Naive thymus-derived CD8-positive, alpha-beta T cell (primary cell): Measurements from ENCODE around the gene ITGA7. TPM values are rescaled to one million over a fixed set of nuclear protein-coding genes. Genes with fewer than 3 reads are reported as not detected.

Experiments used
- ATAC-seq, 2 donors: fragments of 150-1000 bp; cut with Tn5 transposase in 1 of 2; sonication (Bioruptor Pico), chemical (Tn5 transposase) in 1 of 2; 1 replicate in 1 of 2; 2 replicates in 1 of 2; pipeline ENCODE4 v1.10.0; 2021; ENCODE audit warnings: mild to moderate bottlenecking in 2 of 2, moderate library complexity in 2 of 2
- POLR2A ChIA-PET: fragments of 350-600 bp; sonication (Branson Sonifier 250); formaldehyde crosslinking; loops from one replicate; lab custom pipeline; 2021; ENCODE audit warnings: antibody characterized with exemption; lab: Charles Lee
- DNase-seq, 10 donors: peaks; one replicate each; pipeline versions ENCODE4 v3.0.0 to v3.0.0-alpha.2; 2020 to 2022
- H3K27ac Mint-ChIP-seq, 10 donors: one replicate each; pipeline ENCODE4 v1.8.0; 2020 to 2022; ENCODE audit warnings: mild to moderate bottlenecking in 10 of 10, mixed read lengths in 10 of 10, moderate library complexity in 4 of 10, inconsistent platforms in 1 of 10
- H3K27me3 Mint-ChIP-seq, 5 donors: one replicate each; pipeline ENCODE4 v1.8.0; 2021 to 2022; ENCODE audit warnings: mixed read lengths in 5 of 5
- H3K36me3 Mint-ChIP-seq, 3 donors: one replicate each; pipeline ENCODE4 v1.8.0; 2020 to 2022; ENCODE audit warnings: mixed read lengths in 3 of 3, mild to moderate bottlenecking in 2 of 3, inconsistent platforms in 1 of 3
- H3K4me1 Mint-ChIP-seq, 4 donors: one replicate each; pipeline ENCODE4 v1.8.0; 2021 to 2022; ENCODE audit warnings: mixed read lengths in 4 of 4
- H3K4me3 Mint-ChIP-seq, 10 donors: one replicate each; pipeline ENCODE4 v1.8.0; 2020 to 2022; ENCODE audit warnings: mild to moderate bottlenecking in 10 of 10, mixed read lengths in 10 of 10, moderate library complexity in 6 of 10, inconsistent platforms in 1 of 10
- H3K9me3 Mint-ChIP-seq, 9 donors: one replicate each; pipeline ENCODE4 v1.8.0; 2020 to 2022; ENCODE audit warnings: mixed read lengths in 9 of 9, mild to moderate bottlenecking in 3 of 9, inconsistent platforms in 1 of 9, moderate library complexity in 1 of 9
- polyA plus RNA-seq, 3 donors: library from polyadenylated mRNA; unstranded; fragments of 300-500 nt; fragmentation: Illumina TruSeq; gene quantifications; one replicate each; pipeline ENCODE4 v1.2.3, GENCODE V29; 2021
- total RNA-seq, 8 experiments: library from RNA in 2 of 8; stranded (reverse) in 2 of 8; gene quantifications; one replicate each; pipeline ENCODE4 v1.2.3 and lab custom pipeline; 2021 to 2026

ITGA7 gene
- total and polyA plus RNA-seq, 5 experiments from 2014 or later, result 1.5 to 7.0 (median 3.4) TPM; not detected in 1

GRCh38 chr12:55715169-55715764, 7.6 kb upstream of the ITGA7 start:
- H3K4me3 Mint-ChIP-seq, result peak overlapping the region; percentile 86 to 97 (median 90)
- peaks cover 0 to 3% (median 0%) of the 10 kb centered on the region in 3 donors for H3K36me3 Mint-ChIP-seq
- ATAC-seq (no peak), DNase-seq (no peak)
- peaks cover 0 to 8% (median 0%) of the 10 kb centered on the region in 5 donors for H3K27me3 Mint-ChIP-seq
- H3K4me1 Mint-ChIP-seq, result peaks cover 12 to 34% (median 32%) of the 10 kb centered on the region in 4 donors
- POLR2A ChIA-PET, result interaction anchor here (0.9 to 2.2 kb wide), 9 partner anchors 10 to 259 kb away, joined by 3 to 19 read pairs (median 7); partner anchors contain the start of genes CD63, GDF11, ORMDL2 and PYM1
- H3K27ac Mint-ChIP-seq, result peak overlapping the region; percentile 93 to 99 (median 96)
- H3K9me3 Mint-ChIP-seq, result peaks cover 0 to 3% (median 0%) of the 10 kb centered on the region in 9 donors

- peaks cover 0 to 3% (median 0%) of the 10 kb centered on the region in 3 donors for H3K36me3 Mint-ChIP-seq
Observed at GRCh38 chr12:55713721-55714120, 6.0 kb upstream of the ITGA7 start.

GRCh38 chr12:55712700-55713415, 5.2 kb upstream of the ITGA7 start:
- Mint-ChIP-seq H3K4me3 (no peak overlapping the region), H3K9me3 (peaks cover 0 to 3% (median 0%) of the 10 kb centered on the region in 9 donors), H3K27me3 (peaks cover 5 to 20% (median 17%) of the 10 kb centered on the region in 5 donors), H3K27ac (no peak overlapping the region), H3K36me3 (peaks cover 0 to 3% (median 0%) of the 10 kb centered on the region in 3 donors), H3K4me1 (peaks cover 20 to 41% (median 39%) of the 10 kb centered on the region in 4 donors)
- no peak for ATAC-seq
- POLR2A ChIA-PET, result no interaction called here
- no peak for DNase-seq

More at GRCh38 chr12:55713721-55714120, 6.0 kb upstream of the ITGA7 start:
- Mint-ChIP-seq H3K9me3 (peaks cover 0 to 3% (median 0%) of the 10 kb centered on the region in 9 donors), H3K27me3 (peaks cover 5 to 13% (median 10%) of the 10 kb centered on the region in 5 donors), H3K4me3 (peak overlapping the region in 1 of 10 donors; percentile 33), H3K27ac (no peak overlapping the region), H3K4me1 (peaks cover 15 to 37% (median 35%) of the 10 kb centered on the region in 4 donors)
- ATAC-seq (no peak), DNase-seq (no peak)
- POLR2A ChIA-PET, result no interaction called here

GRCh38 chr12:55711786-55712553, 4.3 kb upstream of the ITGA7 start:
- ATAC-seq (no peak), DNase-seq (no peak)
- POLR2A ChIA-PET, result no interaction called here
- H3K9me3 Mint-ChIP-seq, result peaks cover 0 to 3% (median 0%) of the 10 kb centered on the region in 9 donors
- H3K27ac Mint-ChIP-seq, result peak overlapping the region in 2 of 10 donors; percentile 42 to 66
- H3K4me1 Mint-ChIP-seq, result peaks cover 21 to 36% (median 34%) of the 10 kb centered on the region in 4 donors
- no peak overlapping the region for H3K4me3 Mint-ChIP-seq
- peaks cover 0 to 3% (median 0%) of the 10 kb centered on the region in 3 donors for H3K36me3 Mint-ChIP-seq
- peaks cover 5 to 25% (median 20%) of the 10 kb centered on the region in 5 donors for H3K27me3 Mint-ChIP-seq

- ATAC-seq (no peak), DNase-seq (peak in 1 of 10 donors; percentile 22)
- Mint-ChIP-seq H3K4me1 (peaks cover 17 to 23% (median 20%) of the 10 kb centered on the region in 4 donors), H3K4me3 (peak overlapping the region; percentile 64 to 92 (median 84)), H3K36me3 (no peaks in the 10 kb centered on the region), H3K9me3 (no peaks in the 10 kb centered on the region), H3K27me3 (peaks cover 5 to 32% (median 24%) of the 10 kb centered on the region in 5 donors), H3K27ac (peak overlapping the region in 2 of 10 donors; percentile 21 to 49)
- POLR2A ChIA-PET, result no interaction called here
Observed at GRCh38 chr12:55708695-55709233, 1.1 kb upstream of the ITGA7 start.

- H3K9me3 Mint-ChIP-seq, result no peaks in the 10 kb centered on the region
- ATAC-seq (peak; percentile 45 to 56), DNase-seq (peak in 1 of 10 donors; percentile 58)
- H3K4me1 Mint-ChIP-seq, result peaks cover 17 to 23% (median 19%) of the 10 kb centered on the region in 4 donors
- peak overlapping the region in 1 of 10 donors; percentile 38 for H3K27ac Mint-ChIP-seq
- no peaks in the 10 kb centered on the region for H3K36me3 Mint-ChIP-seq
- POLR2A ChIA-PET, result interaction anchor here (0.6 to 2.0 kb wide), 2 partner anchors 10 to 255 kb away, joined by 3 to 5 read pairs; no protein-coding TSS in a partner anchor
- peaks cover 5 to 32% (median 24%) of the 10 kb centered on the region in 5 donors for H3K27me3 Mint-ChIP-seq
- peak overlapping the region; percentile 68 to 92 (median 80) for H3K4me3 Mint-ChIP-seq
Observed at GRCh38 chr12:55707219-55707671, 459 bp downstream of the ITGA7 start.

GRCh38 chr12:55706568-55707218, 1.0 kb downstream of the ITGA7 start:
- H3K27me3 Mint-ChIP-seq, result peaks cover 5 to 32% (median 21%) of the 10 kb centered on the region in 5 donors
- no peaks in the 10 kb centered on the region for H3K36me3 Mint-ChIP-seq
- H3K4me3 Mint-ChIP-seq, result peak overlapping the region; percentile 68 to 92 (median 80)
- POLR2A ChIA-PET, result interaction anchor here (0.6 to 2.0 kb wide), 3 partner anchors 9 to 222 kb away, joined by 3 to 7 read pairs (median 5); partner anchors contain the start of gene BLOC1S1
- DNase-seq (peak in 1 of 10 donors; percentile 21), ATAC-seq (no peak)
- H3K4me1 Mint-ChIP-seq, result peaks cover 17 to 23% (median 19%) of the 10 kb centered on the region in 4 donors
- H3K9me3 Mint-ChIP-seq, result no peaks in the 10 kb centered on the region
- H3K27ac Mint-ChIP-seq, result peak overlapping the region in 2 of 10 donors; percentile 33 to 38

GRCh38 chr12:55705782-55706402, 1.8 kb downstream of the ITGA7 start:
- no peaks in the 10 kb centered on the region for H3K9me3 Mint-ChIP-seq
- DNase-seq, result no peak
- ATAC-seq, result peak in 1 of 2 donors; percentile 46
- H3K4me1 Mint-ChIP-seq, result peaks cover 17 to 23% (median 19%) of the 10 kb centered on the region in 4 donors
- H3K4me3 Mint-ChIP-seq, result peak overlapping the region in 5 of 10 donors; percentile 6 to 45 (median 34)
- H3K27ac Mint-ChIP-seq, result peak overlapping the region in 1 of 10 donors; percentile 22
- peaks cover 5 to 32% (median 21%) of the 10 kb centered on the region in 5 donors for H3K27me3 Mint-ChIP-seq
- POLR2A ChIA-PET, result interaction anchor here (0.6 to 2.0 kb wide), 4 partner anchors 10 to 222 kb away, joined by 3 to 7 read pairs (median 4); partner anchors contain the start of genes BLOC1S1 and GDF11
- no peaks in the 10 kb centered on the region for H3K36me3 Mint-ChIP-seq

GRCh38 chr12:55704824-55705718, 2.6 kb downstream of the ITGA7 start:
- POLR2A ChIA-PET, result interaction anchor here (0.6 to 2.0 kb wide), 3 partner anchors 11 to 38 kb away, joined by 3 to 5 read pairs (median 3); partner anchors contain the start of genes BLOC1S1 and GDF11
- Mint-ChIP-seq H3K9me3 (no peaks in the 10 kb centered on the region), H3K27ac (peak overlapping the region in 1 of 10 donors; percentile 16), H3K4me3 (no peak overlapping the region), H3K27me3 (peaks cover 5 to 32% (median 21%) of the 10 kb centered on the region in 5 donors), H3K4me1 (peaks cover 17 to 23% (median 19%) of the 10 kb centered on the region in 4 donors), H3K36me3 (no peaks in the 10 kb centered on the region)
- peak in 1 of 10 donors; percentile 19 for DNase-seq
- ATAC-seq, result no peak
